Nephron progenitor cell (in vitro differentiated cells): ENCODE measurements around the gene SMIM13.

Experiments used
- DNase-seq: peaks from one replicate; pipeline ENCODE4 v3.0.0; 2021
- H3K27ac Mint-ChIP-seq: 2 replicates; pipeline ENCODE4 v1.8.0; 2021; ENCODE audit warnings: mild to moderate bottlenecking, moderate library complexity, mixed read lengths
- H3K27me3 Mint-ChIP-seq: 2 replicates; pipeline ENCODE4 v1.8.0; 2021; ENCODE audit warnings: mild to moderate bottlenecking, low read depth, mixed read lengths; ENCODE audit not compliant: poor library complexity
- H3K36me3 Mint-ChIP-seq: 2 replicates; pipeline ENCODE4 v1.8.0; 2021; ENCODE audit warnings: low read depth, mixed read lengths
- H3K4me1 Mint-ChIP-seq: 2 replicates; pipeline ENCODE4 v1.8.0; 2021; ENCODE audit warnings: mixed read lengths
- H3K4me3 Mint-ChIP-seq: 2 replicates; pipeline ENCODE4 v1.8.0; 2021; ENCODE audit warnings: mild to moderate bottlenecking, moderate library complexity, mixed read lengths
- H3K9me3 Mint-ChIP-seq: 2 replicates; pipeline ENCODE4 v1.8.0; 2021; ENCODE audit warnings: mild to moderate bottlenecking, moderate library complexity, mixed read lengths
- CTCF ChIP-seq: fragments of 200-600 bp; sonication (generic); IDR thresholded peaks from 2 replicates; pipeline ENCODE4 v1.5.0; 2021; ENCODE audit warnings: antibody characterized with exemption

Gene SMIM13

DNA sequence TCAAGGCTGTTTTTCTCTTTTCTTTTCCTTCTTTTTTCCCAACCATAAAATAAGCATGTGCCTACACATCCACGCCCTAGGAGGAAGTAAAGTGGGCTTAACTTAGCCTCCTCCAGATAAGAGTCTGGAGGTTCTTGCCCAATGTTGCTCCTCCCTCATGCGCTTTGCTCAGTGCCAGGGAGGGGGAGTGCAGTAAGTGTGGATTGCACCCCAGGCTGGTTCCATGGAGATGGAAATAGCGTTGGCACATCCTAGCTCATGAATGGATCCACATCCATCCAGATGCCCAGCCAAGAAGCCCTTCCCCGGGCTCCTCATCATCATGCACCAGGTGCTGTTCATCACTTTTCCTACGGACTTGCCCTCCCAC lies 80.6 kb downstream of the SMIM13 start:
- no peak for TF ChIP-seq CTCF
- no peaks in the 10 kb centered on the region for H3K36me3 Mint-ChIP-seq
- no peaks in the 10 kb centered on the region for H3K27me3 Mint-ChIP-seq
- DNase-seq: no peak
- peaks cover 24% of the 10 kb centered on the region for H3K4me1 Mint-ChIP-seq
- no peak overlapping the region for H3K4me3 Mint-ChIP-seq
- no peaks in the 10 kb centered on the region for H3K9me3 Mint-ChIP-seq
- peak overlapping the region; percentile 21 for H3K27ac Mint-ChIP-seq

DNA sequence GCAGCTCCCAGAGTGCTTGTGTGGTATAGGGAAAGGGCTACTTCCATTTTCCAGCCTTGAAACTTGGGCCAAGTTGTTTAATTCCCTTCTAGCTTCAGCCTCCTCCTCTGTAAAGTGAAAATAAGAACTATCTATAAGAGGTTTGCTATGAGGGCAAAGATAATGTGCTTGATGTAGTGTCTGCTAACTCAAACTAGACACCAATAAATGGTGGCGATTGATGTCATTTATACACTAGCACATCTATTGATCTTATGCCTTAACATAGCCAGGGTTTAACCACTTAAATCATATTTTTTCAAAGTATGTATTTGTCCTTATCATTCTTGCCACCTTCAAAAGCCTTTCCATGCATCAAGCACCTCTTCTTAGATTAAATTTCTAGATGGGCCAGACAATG lies 83.6 kb downstream of the SMIM13 start:
- Mint-ChIP-seq H3K27ac (no peak overlapping the region), H3K27me3 (no peaks in the 10 kb centered on the region), H3K9me3 (peaks cover 12% of the 10 kb centered on the region), H3K4me3 (no peak overlapping the region), H3K36me3 (peaks cover 12% of the 10 kb centered on the region), H3K4me1 (peaks cover 23% of the 10 kb centered on the region)
- DNase-seq: no peak
- TF ChIP-seq CTCF: no peak

GRCh38 chr6:11179088-11179418 lies 85.4 kb downstream of the SMIM13 start:
- Mint-ChIP-seq H3K27me3 (no peaks in the 10 kb centered on the region), H3K36me3 (peaks cover 27% of the 10 kb centered on the region), H3K4me1 (peaks cover 6% of the 10 kb centered on the region), H3K27ac (no peak overlapping the region), H3K4me3 (no peak overlapping the region), H3K9me3 (peaks cover 15% of the 10 kb centered on the region)
- no peak for DNase-seq
- no peak for TF ChIP-seq CTCF

- H3K36me3 Mint-ChIP-seq: peaks cover 32% of the 10 kb centered on the region
Observed at GRCh38 chr6:11179419-11180202, 86.0 kb downstream of the SMIM13 start.

DNA sequence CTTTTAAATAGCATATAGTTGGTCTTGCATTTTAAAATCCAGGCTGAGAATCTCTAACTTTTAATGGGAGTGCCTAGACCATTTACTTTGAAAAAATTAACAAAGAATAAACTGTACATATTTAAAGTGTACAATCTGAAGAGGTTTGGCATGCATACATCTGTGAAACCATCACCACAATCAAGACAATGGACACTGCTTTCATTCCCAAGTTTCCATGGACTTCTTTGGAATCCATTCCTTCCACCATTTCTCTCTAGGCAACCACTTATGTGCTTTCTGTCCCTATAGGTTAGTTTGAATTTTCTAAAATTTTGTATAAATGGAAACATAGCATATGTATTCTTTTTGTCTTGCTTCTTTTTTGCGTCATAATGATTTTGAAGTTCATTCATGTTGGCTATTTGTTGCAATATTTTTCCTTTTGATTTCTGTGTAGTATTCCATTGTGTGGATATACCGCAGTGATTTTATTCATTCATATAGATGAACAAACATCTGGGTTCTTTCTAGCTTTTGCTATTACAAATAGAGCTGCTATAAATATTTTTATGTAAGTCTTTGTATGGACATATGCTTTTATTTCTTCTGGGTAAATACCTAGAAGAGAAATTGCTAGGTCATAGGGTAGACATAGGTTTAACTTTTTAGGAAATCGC lies 88.0 kb downstream of the SMIM13 start:
- H3K4me1 Mint-ChIP-seq: no peaks in the 10 kb centered on the region
- H3K4me3 Mint-ChIP-seq: no peak overlapping the region
- H3K9me3 Mint-ChIP-seq: peaks cover 15% of the 10 kb centered on the region
- no peak overlapping the region for H3K27ac Mint-ChIP-seq
- DNase-seq: no peak
- H3K27me3 Mint-ChIP-seq: peaks cover 3% of the 10 kb centered on the region
- TF ChIP-seq CTCF: no peak
- peaks cover 49% of the 10 kb centered on the region for H3K36me3 Mint-ChIP-seq

More at GRCh38 chr6:11179419-11180202, 86.0 kb downstream of the SMIM13 start:
- Mint-ChIP-seq H3K4me1 (peaks cover under 1% of the 10 kb centered on the region), H3K4me3 (no peak overlapping the region), H3K27me3 (no peaks in the 10 kb centered on the region), H3K27ac (no peak overlapping the region), H3K9me3 (peaks cover 15% of the 10 kb centered on the region)
- no peak for DNase-seq
- no peak for TF ChIP-seq CTCF
